Measurements from ENCODE around the gene EFNA4. TPM values are rescaled to one million over a fixed set of nuclear protein-coding genes. Genes with fewer than 3 reads are reported as not detected.

EFNA4 gene
- total and polyA plus RNA-seq, 4 donors: 1.8 to 4.7 (median 3.3) TPM

DNA sequence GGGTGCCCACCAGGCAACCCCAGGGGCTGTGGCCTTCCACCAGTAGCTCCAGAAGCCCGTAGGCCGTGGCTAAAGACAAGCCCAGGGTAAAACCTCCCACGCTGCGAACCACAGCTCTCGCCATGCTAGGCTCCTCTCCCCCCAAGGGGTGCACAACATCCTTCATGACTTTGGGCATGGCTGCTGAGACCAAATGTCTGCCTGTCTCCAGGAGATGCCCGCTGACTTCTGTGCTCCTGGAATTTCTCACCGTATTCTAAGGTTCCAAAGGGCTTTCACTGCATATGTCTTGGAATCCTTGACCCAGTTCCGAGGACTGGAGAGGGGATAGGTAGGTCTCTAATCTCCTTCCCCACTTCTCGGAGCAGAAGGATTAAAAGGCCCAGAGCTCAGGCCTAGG is 30.0 kb upstream of the EFNA4 start, which contains the start of the genes DCST1 and DCST2:
Gene DCST1 (plus strand): TSS at position 301 of the 400 bp plus-strand sequence. CDS start 213 bp downstream, outside the sequence.
Gene DCST2 (minus strand): TSS at position 258 of the 400 bp plus-strand sequence. CDS start 80 bp downstream, at position 178.
- no peak within 1 kb of the TSS for H3K9ac ChIP-seq (ENCODE audit: low read depth in 1 of 2, low read length in 2 of 2)
- peaks cover 0 to 7% (median 2%) of the 10 kb centered on the region in 4 donors for H3K4me1 ChIP-seq (ENCODE audit: control insufficient read depth in 4 of 4, insufficient read depth in 4 of 4, low read length in 3 of 4)
- TF ChIP-seq RAD21 (IDR thresholded peaks at IDR 0.05) (no peak), FOXA1 (IDR thresholded peaks at IDR 0.05) (no peak), JUND (IDR thresholded peaks at IDR 0.05) (no peak), SP1 (IDR thresholded peaks at IDR 0.05) (no peak), HNF4G (IDR thresholded peaks at IDR 0.05) (no peak), RXRA (IDR thresholded peaks at IDR 0.05) (no peak), YY1 (IDR thresholded peaks at IDR 0.05) (no peak), NR2F2 (IDR thresholded peaks at IDR 0.05) (no peak), HNF4A (conservative IDR thresholded peaks at IDR 0.05) (no peak), FOXA2 (IDR thresholded peaks at IDR 0.05) (no peak), TAF1 (conservative IDR thresholded peaks at IDR 0.05) (no peak)
- TF ChIP-seq, protein P1, sequence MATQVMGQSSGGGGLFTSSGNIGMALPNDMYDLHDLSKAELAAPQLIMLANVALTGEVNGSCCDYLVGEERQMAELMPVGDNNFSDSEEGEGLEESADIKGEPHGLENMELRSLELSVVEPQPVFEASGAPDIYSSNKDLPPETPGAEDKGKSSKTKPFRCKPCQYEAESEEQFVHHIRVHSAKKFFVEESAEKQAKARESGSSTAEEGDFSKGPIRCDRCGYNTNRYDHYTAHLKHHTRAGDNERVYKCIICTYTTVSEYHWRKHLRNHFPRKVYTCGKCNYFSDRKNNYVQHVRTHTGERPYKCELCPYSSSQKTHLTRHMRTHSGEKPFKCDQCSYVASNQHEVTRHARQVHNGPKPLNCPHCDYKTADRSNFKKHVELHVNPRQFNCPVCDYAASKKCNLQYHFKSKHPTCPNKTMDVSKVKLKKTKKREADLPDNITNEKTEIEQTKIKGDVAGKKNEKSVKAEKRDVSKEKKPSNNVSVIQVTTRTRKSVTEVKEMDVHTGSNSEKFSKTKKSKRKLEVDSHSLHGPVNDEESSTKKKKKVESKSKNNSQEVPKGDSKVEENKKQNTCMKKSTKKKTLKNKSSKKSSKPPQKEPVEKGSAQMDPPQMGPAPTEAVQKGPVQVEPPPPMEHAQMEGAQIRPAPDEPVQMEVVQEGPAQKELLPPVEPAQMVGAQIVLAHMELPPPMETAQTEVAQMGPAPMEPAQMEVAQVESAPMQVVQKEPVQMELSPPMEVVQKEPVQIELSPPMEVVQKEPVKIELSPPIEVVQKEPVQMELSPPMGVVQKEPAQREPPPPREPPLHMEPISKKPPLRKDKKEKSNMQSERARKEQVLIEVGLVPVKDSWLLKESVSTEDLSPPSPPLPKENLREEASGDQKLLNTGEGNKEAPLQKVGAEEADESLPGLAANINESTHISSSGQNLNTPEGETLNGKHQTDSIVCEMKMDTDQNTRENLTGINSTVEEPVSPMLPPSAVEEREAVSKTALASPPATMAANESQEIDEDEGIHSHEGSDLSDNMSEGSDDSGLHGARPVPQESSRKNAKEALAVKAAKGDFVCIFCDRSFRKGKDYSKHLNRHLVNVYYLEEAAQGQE (IDR thresholded peaks at IDR 0.05): no peak
- TF ChIP-seq, protein P2, sequence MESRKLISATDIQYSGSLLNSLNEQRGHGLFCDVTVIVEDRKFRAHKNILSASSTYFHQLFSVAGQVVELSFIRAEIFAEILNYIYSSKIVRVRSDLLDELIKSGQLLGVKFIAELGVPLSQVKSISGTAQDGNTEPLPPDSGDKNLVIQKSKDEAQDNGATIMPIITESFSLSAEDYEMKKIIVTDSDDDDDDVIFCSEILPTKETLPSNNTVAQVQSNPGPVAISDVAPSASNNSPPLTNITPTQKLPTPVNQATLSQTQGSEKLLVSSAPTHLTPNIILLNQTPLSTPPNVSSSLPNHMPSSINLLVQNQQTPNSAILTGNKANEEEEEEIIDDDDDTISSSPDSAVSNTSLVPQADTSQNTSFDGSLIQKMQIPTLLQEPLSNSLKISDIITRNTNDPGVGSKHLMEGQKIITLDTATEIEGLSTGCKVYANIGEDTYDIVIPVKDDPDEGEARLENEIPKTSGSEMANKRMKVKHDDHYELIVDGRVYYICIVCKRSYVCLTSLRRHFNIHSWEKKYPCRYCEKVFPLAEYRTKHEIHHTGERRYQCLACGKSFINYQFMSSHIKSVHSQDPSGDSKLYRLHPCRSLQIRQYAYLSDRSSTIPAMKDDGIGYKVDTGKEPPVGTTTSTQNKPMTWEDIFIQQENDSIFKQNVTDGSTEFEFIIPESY (IDR thresholded peaks at IDR 0.05): no peak
- TF ChIP-seq, protein P3, sequence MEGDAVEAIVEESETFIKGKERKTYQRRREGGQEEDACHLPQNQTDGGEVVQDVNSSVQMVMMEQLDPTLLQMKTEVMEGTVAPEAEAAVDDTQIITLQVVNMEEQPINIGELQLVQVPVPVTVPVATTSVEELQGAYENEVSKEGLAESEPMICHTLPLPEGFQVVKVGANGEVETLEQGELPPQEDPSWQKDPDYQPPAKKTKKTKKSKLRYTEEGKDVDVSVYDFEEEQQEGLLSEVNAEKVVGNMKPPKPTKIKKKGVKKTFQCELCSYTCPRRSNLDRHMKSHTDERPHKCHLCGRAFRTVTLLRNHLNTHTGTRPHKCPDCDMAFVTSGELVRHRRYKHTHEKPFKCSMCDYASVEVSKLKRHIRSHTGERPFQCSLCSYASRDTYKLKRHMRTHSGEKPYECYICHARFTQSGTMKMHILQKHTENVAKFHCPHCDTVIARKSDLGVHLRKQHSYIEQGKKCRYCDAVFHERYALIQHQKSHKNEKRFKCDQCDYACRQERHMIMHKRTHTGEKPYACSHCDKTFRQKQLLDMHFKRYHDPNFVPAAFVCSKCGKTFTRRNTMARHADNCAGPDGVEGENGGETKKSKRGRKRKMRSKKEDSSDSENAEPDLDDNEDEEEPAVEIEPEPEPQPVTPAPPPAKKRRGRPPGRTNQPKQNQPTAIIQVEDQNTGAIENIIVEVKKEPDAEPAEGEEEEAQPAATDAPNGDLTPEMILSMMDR (IDR thresholded peaks at IDR 0.05; ENCODE audit: low read depth, low read length, missing input control): no peak
- H3K36me3 ChIP-seq (ENCODE audit: control insufficient read depth in 4 of 4, insufficient read depth in 3 of 4, low read depth in 1 of 4, low read length in 3 of 4): no peaks in the 10 kb centered on the region
- H3K27ac ChIP-seq (ENCODE audit: low read depth in 1 of 2, low read length in 2 of 2): no peak within 1 kb of the TSS
- no peaks in the 10 kb centered on the region for H3K9me3 ChIP-seq (ENCODE audit: control insufficient read depth in 4 of 4, low read length in 3 of 4)
- H3K4me3 ChIP-seq (ENCODE audit: low read depth in 1 of 3, low read length in 3 of 3): no peak within 1 kb of the TSS
- 95% methylated on average over 9 of the region's 9 CpGs for WGBS
- no peaks in the 10 kb centered on the region for H3K27me3 ChIP-seq (ENCODE audit: control insufficient read depth in 4 of 4, insufficient read depth in 4 of 4, low read length in 3 of 4)
- DNase-seq (ENCODE audit: low spot score): no peak

DNA sequence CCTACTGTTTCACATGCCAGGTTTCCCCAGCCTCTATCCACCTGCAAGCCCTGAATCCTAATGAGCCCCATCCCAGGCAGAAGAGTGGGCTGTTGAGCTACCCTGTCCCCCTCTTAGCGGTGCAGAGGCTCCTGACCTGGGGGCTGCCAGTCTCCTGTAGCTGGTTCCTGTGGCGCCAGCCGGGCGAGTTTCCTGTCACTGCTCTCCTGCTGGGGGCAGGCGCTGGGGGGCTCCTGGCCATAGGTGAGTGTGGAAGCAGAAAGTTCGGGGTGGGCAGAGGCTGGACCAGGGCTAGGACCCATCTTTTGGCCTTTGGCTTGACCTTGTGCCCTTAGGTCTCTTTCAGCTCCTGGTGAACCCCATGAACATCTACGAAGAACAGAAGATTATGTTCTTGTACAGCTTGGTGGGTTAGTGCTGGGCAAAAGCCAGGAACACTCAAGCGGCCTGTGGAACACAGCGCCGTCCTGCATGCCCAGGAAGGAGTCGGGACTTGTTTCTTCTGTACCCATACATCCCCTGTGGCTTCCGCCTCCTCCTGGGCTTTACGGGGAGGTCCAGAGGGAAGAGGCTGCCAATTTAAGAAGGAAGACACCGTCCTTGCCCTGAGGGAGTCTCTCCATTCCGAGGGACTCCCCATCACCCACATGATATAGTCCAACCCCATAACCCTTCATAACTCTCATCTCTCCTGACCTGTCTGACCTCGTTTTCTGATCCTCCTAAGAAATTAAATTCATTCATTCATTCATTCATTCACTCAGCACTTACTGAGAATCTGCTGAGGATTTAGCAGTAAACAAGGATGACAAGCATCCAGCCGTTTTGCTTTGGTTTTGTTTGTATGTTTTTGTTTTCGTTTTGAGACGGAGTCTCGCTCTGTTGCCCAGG is 29.0 kb upstream of the EFNA4 start:
- 92% methylated on average over 20 of the region's 20 CpGs for WGBS
- no peak overlapping the region for H3K27ac ChIP-seq (ENCODE audit: low read depth in 1 of 2, low read length in 2 of 2)
- no peak for DNase-seq (ENCODE audit: low spot score)
- TF ChIP-seq GABPA (IDR thresholded peaks at IDR 0.05 in 1 of 2, conservative IDR thresholded peaks at IDR 0.05 in 1 of 2) (no peak), HNF4A (conservative IDR thresholded peaks at IDR 0.05) (no peak), RXRA (IDR thresholded peaks at IDR 0.05) (no peak), RAD21 (IDR thresholded peaks at IDR 0.05) (no peak), JUND (IDR thresholded peaks at IDR 0.05) (no peak), TAF1 (conservative IDR thresholded peaks at IDR 0.05) (no peak), EGR1 (IDR thresholded peaks at IDR 0.05; ENCODE audit: low read depth in 2 of 2) (no peak), HNF4G (IDR thresholded peaks at IDR 0.05) (no peak)
- TF ChIP-seq, protein P4, sequence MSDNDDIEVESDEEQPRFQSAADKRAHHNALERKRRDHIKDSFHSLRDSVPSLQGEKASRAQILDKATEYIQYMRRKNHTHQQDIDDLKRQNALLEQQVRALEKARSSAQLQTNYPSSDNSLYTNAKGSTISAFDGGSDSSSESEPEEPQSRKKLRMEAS (IDR thresholded peaks at IDR 0.05): no peak
- TF ChIP-seq, protein P5, sequence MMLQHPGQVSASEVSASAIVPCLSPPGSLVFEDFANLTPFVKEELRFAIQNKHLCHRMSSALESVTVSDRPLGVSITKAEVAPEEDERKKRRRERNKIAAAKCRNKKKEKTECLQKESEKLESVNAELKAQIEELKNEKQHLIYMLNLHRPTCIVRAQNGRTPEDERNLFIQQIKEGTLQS (IDR thresholded peaks at IDR 0.05): no peak
- TF ChIP-seq, protein P3 (IDR thresholded peaks at IDR 0.05; ENCODE audit: low read depth, low read length, missing input control): no peak
- TF ChIP-seq, protein P2 (IDR thresholded peaks at IDR 0.05): no peak

More for the DNA sequence above, 29.0 kb upstream of the EFNA4 start:
- Histone ChIP-seq H3K27me3 (ENCODE audit: control insufficient read depth in 4 of 4, insufficient read depth in 4 of 4, low read length in 3 of 4) (no peaks in the 10 kb centered on the region), H3K36me3 (ENCODE audit: control insufficient read depth in 4 of 4, insufficient read depth in 3 of 4, low read depth in 1 of 4, low read length in 3 of 4) (no peaks in the 10 kb centered on the region), H3K4me1 (ENCODE audit: control insufficient read depth in 4 of 4, insufficient read depth in 4 of 4, low read length in 3 of 4) (peaks cover 5 to 17% (median 12%) of the 10 kb centered on the region in 4 donors), H3K4me3 (ENCODE audit: low read depth in 1 of 3, low read length in 3 of 3) (no peak overlapping the region), H3K9me3 (ENCODE audit: control insufficient read depth in 4 of 4, low read length in 3 of 4) (no peaks in the 10 kb centered on the region), H3K9ac (ENCODE audit: low read depth in 1 of 2, low read length in 2 of 2) (no peak overlapping the region)

Data from liver (tissue), 9 donors.